DND-41 (cell line): Measurements from ENCODE around the gene CDKN2D.

Source experiments
- CTCF ChIP-seq: IDR thresholded peaks from 2 replicates; pipeline ENCODE4 v1.5.1; 2012; ENCODE audit warnings: borderline replicate concordance, low read length, moderate library complexity, mild to moderate bottlenecking; ENCODE audit not compliant: poor library complexity, severe bottlenecking; ENCODE audit errors: extremely low read depth
- EZH2 ChIP-seq: IDR thresholded peaks from 3 replicates; pipeline ENCODE4 v1.6.1; 2012; ENCODE audit warnings: borderline replicate concordance, low read depth, mild to moderate bottlenecking, moderate library complexity, low read length, inconsistent platforms; ENCODE audit not compliant: severe bottlenecking

DNA sequence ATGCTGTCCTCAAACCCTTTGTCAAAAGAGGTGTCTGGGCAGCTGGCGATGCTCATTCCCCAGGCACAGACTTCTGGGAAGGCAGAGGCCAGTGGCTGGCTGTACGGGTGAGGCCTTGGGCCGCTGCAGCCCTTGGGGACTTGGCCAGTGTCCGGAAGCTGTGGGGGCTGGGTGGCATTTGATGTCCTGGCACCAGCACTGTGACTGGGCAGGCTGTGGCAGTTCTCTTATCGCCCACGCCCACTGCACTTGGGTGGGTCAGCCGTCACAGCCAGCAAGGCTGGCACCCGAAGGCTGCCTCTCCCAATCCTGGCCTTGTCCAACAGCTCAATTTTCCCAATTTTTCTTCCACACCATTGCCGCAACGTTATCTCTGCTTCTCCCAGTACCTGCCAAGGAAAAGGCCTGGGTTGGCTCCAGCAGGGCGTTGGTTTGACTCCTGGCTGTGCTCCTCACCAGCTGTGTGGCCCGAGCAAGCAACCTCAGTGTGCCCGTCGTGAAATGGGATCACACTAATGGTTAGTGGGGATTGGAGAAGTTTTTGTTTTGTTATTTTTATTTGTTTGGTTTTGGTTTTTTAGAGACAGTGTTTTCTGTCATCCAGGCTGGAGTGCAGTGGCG is 43.8 kb upstream of the CDKN2D start:
- TF ChIP-seq CTCF (no peak), EZH2 (no peak)
